Glutamatergic neuron (in vitro differentiated cells): ENCODE results near the gene DCTN3. TPM values are rescaled to one million over a fixed set of nuclear protein-coding genes. Genes with fewer than 3 reads are reported as not detected.
"Not testable (repeated sequence)": the region's sequence is repeated elsewhere in the genome, so short reads cannot be mapped to it uniquely, and the experiment has no call there.

Experiments
- DNase-seq: peaks from one replicate; pipeline ENCODE4 v3.0.0; 2022
- H3K27ac Mint-ChIP-seq: one replicate; pipeline ENCODE4 v1.8.0; 2020; ENCODE audit warnings: mild to moderate bottlenecking, mixed read lengths, inconsistent platforms; ENCODE audit not compliant: unreplicated experiment
- H3K27me3 Mint-ChIP-seq: one replicate; pipeline ENCODE4 v1.8.0; 2020; ENCODE audit warnings: mild to moderate bottlenecking, moderate library complexity, mixed read lengths, inconsistent platforms; ENCODE audit not compliant: unreplicated experiment
- H3K36me3 Mint-ChIP-seq: one replicate; pipeline ENCODE4 v1.8.0; 2020; ENCODE audit warnings: mild to moderate bottlenecking, mixed read lengths, inconsistent platforms; ENCODE audit not compliant: unreplicated experiment
- H3K4me1 Mint-ChIP-seq: one replicate; pipeline ENCODE4 v1.8.0; 2020; ENCODE audit warnings: mild to moderate bottlenecking, low read depth, mixed read lengths, inconsistent platforms; ENCODE audit not compliant: unreplicated experiment
- H3K4me3 Mint-ChIP-seq: one replicate; pipeline ENCODE4 v1.8.0; 2020; ENCODE audit warnings: mild to moderate bottlenecking, mixed read lengths, inconsistent platforms; ENCODE audit not compliant: unreplicated experiment
- H3K9me3 Mint-ChIP-seq: one replicate; pipeline ENCODE4 v1.8.0; 2020; ENCODE audit warnings: mild to moderate bottlenecking, moderate library complexity, mixed read lengths, inconsistent platforms; ENCODE audit not compliant: unreplicated experiment
- total RNA-seq: library from RNA; stranded (reverse); fragmentation: NEBNext Ultra II Directional; extraction: Animal tissue kit (Norgen Biotek cat#: 25700); gene quantifications from one replicate; pipeline ENCODE4 v1.2.1, GENCODE V29; 2021; ENCODE audit not compliant: unreplicated experiment
- TF ChIP-seq, protein P1 (sequence below): fragments of 200-600 bp; sonication (generic); IDR thresholded peaks from one replicate; pipeline ENCODE4 v1.5.0; 2021; ENCODE audit not compliant: partially characterized antibody, unreplicated experiment

DCTN3 gene
- total RNA-seq, 1 donor from 2014 or later, result 119 TPM

- Mint-ChIP-seq H3K27me3 (peaks cover 6% of the 10 kb centered on the region), H3K9me3 (peaks cover 4% of the 10 kb centered on the region), H3K27ac (peak overlapping the region; percentile 64), H3K36me3 (peaks cover 8% of the 10 kb centered on the region), H3K4me1 (peaks cover 12% of the 10 kb centered on the region), H3K4me3 (peak overlapping the region; percentile 91)
- DNase-seq, result no peak
- TF ChIP-seq, protein P1, sequence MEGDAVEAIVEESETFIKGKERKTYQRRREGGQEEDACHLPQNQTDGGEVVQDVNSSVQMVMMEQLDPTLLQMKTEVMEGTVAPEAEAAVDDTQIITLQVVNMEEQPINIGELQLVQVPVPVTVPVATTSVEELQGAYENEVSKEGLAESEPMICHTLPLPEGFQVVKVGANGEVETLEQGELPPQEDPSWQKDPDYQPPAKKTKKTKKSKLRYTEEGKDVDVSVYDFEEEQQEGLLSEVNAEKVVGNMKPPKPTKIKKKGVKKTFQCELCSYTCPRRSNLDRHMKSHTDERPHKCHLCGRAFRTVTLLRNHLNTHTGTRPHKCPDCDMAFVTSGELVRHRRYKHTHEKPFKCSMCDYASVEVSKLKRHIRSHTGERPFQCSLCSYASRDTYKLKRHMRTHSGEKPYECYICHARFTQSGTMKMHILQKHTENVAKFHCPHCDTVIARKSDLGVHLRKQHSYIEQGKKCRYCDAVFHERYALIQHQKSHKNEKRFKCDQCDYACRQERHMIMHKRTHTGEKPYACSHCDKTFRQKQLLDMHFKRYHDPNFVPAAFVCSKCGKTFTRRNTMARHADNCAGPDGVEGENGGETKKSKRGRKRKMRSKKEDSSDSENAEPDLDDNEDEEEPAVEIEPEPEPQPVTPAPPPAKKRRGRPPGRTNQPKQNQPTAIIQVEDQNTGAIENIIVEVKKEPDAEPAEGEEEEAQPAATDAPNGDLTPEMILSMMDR, result no peak
These were observed 26.7 kb upstream of the DCTN3 start for GRCh38 chr9:34647084-34647403.

DNA sequence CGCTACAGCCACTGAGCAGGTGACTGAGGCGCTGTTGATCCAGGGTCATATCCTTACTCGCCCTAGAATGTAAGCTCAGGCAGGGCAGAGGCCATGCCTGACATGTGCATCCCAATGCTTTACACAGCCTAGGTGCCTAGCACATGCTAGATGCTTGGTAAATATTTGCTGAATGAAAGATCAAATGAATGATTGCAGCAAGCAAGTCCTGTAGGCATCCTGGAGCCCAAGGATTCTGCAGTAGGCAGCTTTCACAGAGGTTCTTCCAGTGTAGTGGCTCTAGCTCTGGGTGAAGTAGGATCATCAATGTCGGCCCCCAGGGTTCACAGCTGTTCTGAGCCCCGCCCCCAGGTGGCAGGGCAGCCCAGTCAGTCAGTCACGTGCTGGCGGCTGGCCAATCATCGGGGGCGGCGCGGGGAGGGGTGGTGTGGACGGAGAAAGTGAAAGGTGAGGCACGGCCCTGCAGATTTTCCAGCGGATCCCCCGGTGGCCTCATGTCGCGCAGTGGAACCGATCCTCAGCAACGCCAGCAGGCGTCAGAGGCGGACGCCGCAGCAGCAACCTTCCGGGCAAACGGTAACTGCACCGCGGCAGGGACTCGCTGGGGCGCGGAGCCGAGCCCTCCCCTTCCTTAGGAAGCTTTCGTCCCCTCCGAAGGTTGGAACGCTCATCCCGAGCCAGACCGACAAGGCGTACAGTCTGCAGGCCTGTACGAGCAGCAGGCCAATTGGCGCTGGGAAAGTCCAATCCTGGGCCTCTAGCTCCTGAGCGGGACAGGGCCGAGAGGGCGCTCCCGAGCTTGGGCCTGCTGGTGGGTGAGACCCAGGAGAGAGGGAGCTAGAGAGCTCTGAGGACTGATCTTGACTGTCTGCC lies 26.2 kb upstream of the DCTN3 start, which contains the start of gene GALT:
Gene GALT (plus strand): TSS at position 465 of the 873 bp plus-strand sequence. CDS start 30 bp downstream, at position 495.
- Mint-ChIP-seq H3K4me3 (peak within 1 kb of the TSS; percentile 91), H3K36me3 (peaks cover 8% of the 10 kb centered on the region), H3K4me1 (peaks cover 9% of the 10 kb centered on the region)

GRCh38 chr9:34644766-34645314 lies 24.5 kb upstream of the DCTN3 start:
- peaks cover 2% of the 10 kb centered on the region for H3K9me3 Mint-ChIP-seq
- H3K27ac Mint-ChIP-seq, result no peak overlapping the region
- TF ChIP-seq, protein P1, result no peak
- H3K4me1 Mint-ChIP-seq, result peaks cover 8% of the 10 kb centered on the region
- no peak for DNase-seq
- H3K36me3 Mint-ChIP-seq, result peaks cover 8% of the 10 kb centered on the region
- H3K4me3 Mint-ChIP-seq, result no peak overlapping the region
- peaks cover 6% of the 10 kb centered on the region for H3K27me3 Mint-ChIP-seq

More for the DNA sequence above, 26.2 kb upstream of the DCTN3 start, which contains the start of gene GALT:
- TF ChIP-seq, protein P1, result peak; percentile 53
- Mint-ChIP-seq H3K9me3 (peaks cover 4% of the 10 kb centered on the region), H3K27me3 (peaks cover 6% of the 10 kb centered on the region), H3K27ac (peak within 1 kb of the TSS; percentile 64)
- DNase-seq, result peak; percentile 96

GRCh38 chr9:34642679-34643078 lies 22.4 kb upstream of the DCTN3 start:
- no peak for DNase-seq
- TF ChIP-seq, protein P1, result no peak
- H3K9me3 Mint-ChIP-seq, result peaks cover 4% of the 10 kb centered on the region
- H3K36me3 Mint-ChIP-seq, result no peaks in the 10 kb centered on the region
- peaks cover 7% of the 10 kb centered on the region for H3K27me3 Mint-ChIP-seq
- H3K27ac Mint-ChIP-seq, result no peak overlapping the region
- peaks cover 11% of the 10 kb centered on the region for H3K4me1 Mint-ChIP-seq
- no peak overlapping the region for H3K4me3 Mint-ChIP-seq

- not testable (repeated sequence) for H3K9me3 Mint-ChIP-seq, H3K36me3 Mint-ChIP-seq, H3K4me3 Mint-ChIP-seq, H3K27me3 Mint-ChIP-seq, DNase-seq, H3K27ac Mint-ChIP-seq
- H3K4me1 Mint-ChIP-seq, result peaks cover 15% of the 10 kb centered on the region
These were observed 19.0 kb upstream of the DCTN3 start for GRCh38 chr9:34639322-34639721.
